Measurements from ENCODE around the gene IL10RA.

GRCh38 chr11:117984476-117984875 lies 1.7 kb upstream of the IL10RA start:
- TF ChIP-seq, protein P1, sequence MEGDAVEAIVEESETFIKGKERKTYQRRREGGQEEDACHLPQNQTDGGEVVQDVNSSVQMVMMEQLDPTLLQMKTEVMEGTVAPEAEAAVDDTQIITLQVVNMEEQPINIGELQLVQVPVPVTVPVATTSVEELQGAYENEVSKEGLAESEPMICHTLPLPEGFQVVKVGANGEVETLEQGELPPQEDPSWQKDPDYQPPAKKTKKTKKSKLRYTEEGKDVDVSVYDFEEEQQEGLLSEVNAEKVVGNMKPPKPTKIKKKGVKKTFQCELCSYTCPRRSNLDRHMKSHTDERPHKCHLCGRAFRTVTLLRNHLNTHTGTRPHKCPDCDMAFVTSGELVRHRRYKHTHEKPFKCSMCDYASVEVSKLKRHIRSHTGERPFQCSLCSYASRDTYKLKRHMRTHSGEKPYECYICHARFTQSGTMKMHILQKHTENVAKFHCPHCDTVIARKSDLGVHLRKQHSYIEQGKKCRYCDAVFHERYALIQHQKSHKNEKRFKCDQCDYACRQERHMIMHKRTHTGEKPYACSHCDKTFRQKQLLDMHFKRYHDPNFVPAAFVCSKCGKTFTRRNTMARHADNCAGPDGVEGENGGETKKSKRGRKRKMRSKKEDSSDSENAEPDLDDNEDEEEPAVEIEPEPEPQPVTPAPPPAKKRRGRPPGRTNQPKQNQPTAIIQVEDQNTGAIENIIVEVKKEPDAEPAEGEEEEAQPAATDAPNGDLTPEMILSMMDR (IDR thresholded peaks at IDR 0.05 in 4 of 5, conservative IDR thresholded peaks at IDR 0.05 in 1 of 5): no peak
- TF ChIP-seq POLR2A (IDR thresholded peaks at IDR 0.05): no peak

All from gastrocnemius medialis (tissue), 4 donors.